Activated CD8-positive, alpha-beta memory T cell treated with anti-CD3 and anti-CD28 coated beads for 1 hour (primary cell): ENCODE results near the gene SQSTM1.
"Not testable (repeated sequence)": the region's sequence is repeated elsewhere in the genome, so short reads cannot be mapped to it uniquely, and the experiment has no call there.

ENCODE experiments used
- DNase-seq, 2 donors: peaks; one replicate each; pipeline ENCODE4 v3.0.0-alpha.2; 2020; ENCODE audit warnings: low read depth in 1 of 2; ENCODE audit errors: extremely low read depth in 1 of 2

Gene SQSTM1

GRCh38 chr5:179820483-179821297 is at the start of gene SQSTM1:
Gene SQSTM1 (plus strand): TSS chr5:179820905. CDS start chr5:179820937, 32 bp downstream.
- DNase-seq, result peak in 1 of 2 donors; percentile 75

GRCh38 chr5:179771311-179771895 is 49.3 kb upstream of the SQSTM1 start:
- DNase-seq, result no peak

GRCh38 chr5:179772351-179772750 is 48.4 kb upstream of the SQSTM1 start:
- no peak for DNase-seq

- DNase-seq, result no peak
Observed at GRCh38 chr5:179773686-179774040, 47.0 kb upstream of the SQSTM1 start.

GRCh38 chr5:179774442-179774841 is 46.3 kb upstream of the SQSTM1 start:
- DNase-seq, result no peak

GRCh38 chr5:179776411-179776938 is 44.2 kb upstream of the SQSTM1 start:
- no peak for DNase-seq

- no peak for DNase-seq
Observed at GRCh38 chr5:179777456-179777855, 43.2 kb upstream of the SQSTM1 start.

- DNase-seq, result no peak
Observed at GRCh38 chr5:179777909-179778308, 42.8 kb upstream of the SQSTM1 start.

GRCh38 chr5:179778591-179778990 is 42.1 kb upstream of the SQSTM1 start:
- no peak for DNase-seq

- no peak for DNase-seq
Observed at GRCh38 chr5:179779826-179780225, 40.9 kb upstream of the SQSTM1 start.

- no peak for DNase-seq
Observed at GRCh38 chr5:179780362-179780761, 40.3 kb upstream of the SQSTM1 start.

- no peak for DNase-seq
Observed at GRCh38 chr5:179781846-179782245, 38.9 kb upstream of the SQSTM1 start.

- DNase-seq, result no peak
Observed at GRCh38 chr5:179783128-179783527, 37.6 kb upstream of the SQSTM1 start.

GRCh38 chr5:179786861-179787260 is 33.8 kb upstream of the SQSTM1 start:
- DNase-seq, result no peak

- DNase-seq, result no peak
Observed at GRCh38 chr5:179788193-179788854, 32.4 kb upstream of the SQSTM1 start.

GRCh38 chr5:179789278-179789677 is 31.4 kb upstream of the SQSTM1 start:
- DNase-seq, result not testable (repeated sequence)

GRCh38 chr5:179791881-179792611 is 28.7 kb upstream of the SQSTM1 start:
- no peak for DNase-seq

GRCh38 chr5:179792612-179793467 is 27.9 kb upstream of the SQSTM1 start:
- no peak for DNase-seq

GRCh38 chr5:179793468-179794139 is 27.1 kb upstream of the SQSTM1 start, which contains the start of gene LTC4S:
Gene LTC4S (plus strand): TSS chr5:179793986. CDS start chr5:179794081, 95 bp downstream.
- DNase-seq, result peak in 1 of 2 donors; percentile 41
